ENCODE data around the gene NOL3.

The NOL3 gene

DNA sequence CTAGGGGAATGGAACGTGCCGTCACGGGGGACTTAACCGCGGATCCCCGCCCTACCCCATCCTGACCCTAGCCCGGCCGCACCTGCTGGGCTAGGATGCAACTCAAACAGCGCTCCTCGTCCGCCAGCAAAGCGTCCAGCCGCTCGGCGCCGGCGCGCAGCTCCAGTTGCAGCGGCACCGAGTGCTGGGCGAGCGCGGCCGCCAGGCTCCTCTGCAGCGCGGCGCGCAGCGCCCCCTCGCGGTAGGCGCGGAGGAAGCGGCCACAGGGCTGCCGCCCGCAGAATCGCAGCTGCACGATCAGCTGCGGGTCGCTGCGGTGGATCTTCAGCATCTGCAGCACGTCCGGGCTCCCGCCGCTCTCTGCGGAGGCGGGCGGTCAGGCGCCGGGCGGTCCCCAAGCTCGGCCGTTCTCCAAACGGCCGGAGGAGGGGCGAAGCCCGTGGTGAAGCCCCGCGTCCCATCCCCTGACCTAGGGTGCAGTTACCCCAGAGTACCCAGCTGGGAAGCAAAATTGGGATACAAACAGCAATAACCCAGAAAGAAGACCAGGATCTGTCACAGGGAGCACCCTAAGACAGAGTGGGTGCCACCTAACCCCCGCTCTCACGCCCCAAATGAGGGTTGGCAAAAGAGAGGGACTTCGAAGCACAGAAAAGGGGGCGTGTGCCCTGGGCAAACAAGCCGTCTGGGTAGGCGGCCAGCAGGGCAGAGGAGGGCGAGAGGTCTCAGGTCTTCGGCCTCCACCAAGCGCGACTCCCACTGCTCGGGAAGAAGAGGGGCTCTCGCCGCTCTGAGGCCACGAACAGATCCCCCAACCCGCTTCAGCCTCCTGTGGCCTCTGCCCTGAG lies 14.8 kb upstream of the NOL3 start:
- peak; percentile 86 to 90 for DNase-seq

DNA sequence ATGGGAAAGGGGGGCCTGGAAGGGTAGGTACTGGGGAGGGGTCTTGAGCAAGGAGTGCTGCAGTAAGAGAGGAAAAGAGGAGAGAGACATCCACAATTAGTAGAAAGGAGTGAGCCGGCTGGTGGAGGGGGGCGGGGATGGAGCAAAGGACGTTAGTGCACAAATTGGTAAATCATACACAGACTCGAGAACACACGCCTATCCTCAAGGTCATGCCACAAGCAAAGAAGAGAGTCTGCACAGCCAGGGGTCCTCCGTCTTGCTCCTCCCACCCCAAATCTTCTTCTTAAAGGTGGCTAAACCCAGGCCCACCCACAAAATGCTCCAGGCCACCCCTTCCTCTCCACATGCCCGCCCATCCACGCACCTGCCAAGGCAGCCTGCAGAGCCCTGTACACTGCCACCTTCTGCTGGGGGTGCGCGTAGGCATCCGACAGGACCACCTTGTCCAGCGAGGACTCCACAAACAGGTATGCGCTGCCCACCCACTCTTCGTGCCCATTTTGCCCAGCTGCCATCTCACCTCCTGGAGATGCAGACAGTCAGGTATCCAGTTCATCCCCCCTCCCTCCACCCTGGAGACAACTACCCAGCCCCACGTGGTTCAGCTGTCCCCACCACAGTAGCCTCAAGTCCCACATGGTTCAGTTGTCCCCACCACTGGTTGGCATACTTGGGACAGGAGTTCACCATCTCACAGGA lies 14.0 kb upstream of the NOL3 start:
- peak in 1 of 2 experiments; percentile 24 for DNase-seq

DNA sequence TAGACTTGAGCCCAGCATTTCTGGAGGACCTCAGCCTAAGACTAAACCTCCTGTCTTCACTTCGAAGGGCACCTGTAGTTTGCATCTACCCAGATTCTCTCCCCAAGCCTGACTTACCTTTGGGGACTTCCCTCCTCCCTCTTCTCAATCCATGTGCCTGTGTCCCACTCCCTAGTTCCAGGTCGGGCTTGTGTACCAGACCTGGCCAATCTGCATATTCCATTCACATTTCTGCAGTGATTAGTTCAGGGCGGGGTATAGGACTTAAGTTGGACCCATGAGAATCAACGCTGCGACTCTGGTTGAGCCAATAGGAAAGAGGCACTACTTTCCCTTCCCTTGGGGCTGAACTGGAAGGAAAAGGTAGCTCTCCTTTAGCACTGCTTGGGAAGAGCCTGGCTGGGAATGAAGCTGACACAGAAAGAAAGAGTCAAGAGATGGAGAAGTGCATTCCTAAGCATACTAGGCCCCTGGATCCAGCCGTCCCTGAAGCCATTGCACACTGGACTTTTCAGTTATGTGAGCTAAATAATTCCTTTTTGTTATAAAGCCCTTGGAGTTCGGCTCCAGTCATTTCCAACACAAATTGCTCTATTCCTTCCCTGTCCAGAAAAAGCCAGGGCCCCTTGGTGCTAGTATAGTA lies 13.1 kb upstream of the NOL3 start:
- no peak for DNase-seq

- DNase-seq: no peak
Measured at GRCh38 chr16:67157892-67158635, 12.3 kb upstream of the NOL3 start.

DNA sequence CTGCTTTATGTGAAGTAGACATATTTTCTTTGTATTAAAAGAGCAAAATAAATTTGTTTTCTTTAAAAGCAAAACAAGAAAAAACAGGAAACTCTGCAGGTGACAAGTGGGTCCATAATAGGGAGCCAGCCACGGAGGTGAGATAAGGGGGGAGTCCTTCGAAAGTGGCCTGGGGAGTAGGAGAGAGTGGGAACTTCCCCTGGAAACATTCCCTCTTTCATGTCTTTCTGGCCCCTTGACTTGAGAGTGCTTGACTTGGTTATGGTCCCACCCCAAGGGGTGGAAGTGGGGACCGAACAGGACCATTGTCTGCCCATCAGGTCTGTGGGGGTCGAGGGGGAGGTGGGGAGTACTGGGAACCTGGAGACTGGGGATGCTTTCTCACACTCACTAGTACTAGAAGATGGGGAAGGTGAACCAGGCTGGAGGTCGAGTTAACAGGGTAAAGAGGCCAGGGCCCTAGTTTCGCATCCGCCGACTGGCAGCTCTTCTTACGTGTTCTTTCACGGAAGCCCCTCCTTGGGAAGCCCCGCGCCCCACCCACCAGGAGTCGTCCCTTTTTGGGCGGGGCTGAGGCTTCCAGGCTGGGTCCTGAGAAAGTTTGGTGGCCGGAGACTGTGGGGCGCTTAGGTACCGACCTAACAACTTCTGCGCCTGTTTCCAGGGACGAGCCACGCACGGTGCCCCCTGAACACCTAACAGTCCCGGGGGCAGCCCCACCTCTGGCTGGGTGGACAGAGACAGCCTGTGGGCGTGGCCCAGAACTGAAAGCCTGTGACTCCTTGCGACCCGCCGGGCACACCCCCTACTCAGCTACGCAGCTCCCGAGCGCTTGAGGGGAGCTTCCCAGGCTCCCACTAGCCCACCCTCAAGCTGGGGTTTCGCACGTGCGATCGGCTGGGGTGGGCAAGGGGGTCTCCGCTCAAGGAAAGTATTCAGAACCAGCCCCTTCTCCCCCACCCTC lies 11.4 kb upstream of the NOL3 start:
- DNase-seq: peak; percentile 90

DNA sequence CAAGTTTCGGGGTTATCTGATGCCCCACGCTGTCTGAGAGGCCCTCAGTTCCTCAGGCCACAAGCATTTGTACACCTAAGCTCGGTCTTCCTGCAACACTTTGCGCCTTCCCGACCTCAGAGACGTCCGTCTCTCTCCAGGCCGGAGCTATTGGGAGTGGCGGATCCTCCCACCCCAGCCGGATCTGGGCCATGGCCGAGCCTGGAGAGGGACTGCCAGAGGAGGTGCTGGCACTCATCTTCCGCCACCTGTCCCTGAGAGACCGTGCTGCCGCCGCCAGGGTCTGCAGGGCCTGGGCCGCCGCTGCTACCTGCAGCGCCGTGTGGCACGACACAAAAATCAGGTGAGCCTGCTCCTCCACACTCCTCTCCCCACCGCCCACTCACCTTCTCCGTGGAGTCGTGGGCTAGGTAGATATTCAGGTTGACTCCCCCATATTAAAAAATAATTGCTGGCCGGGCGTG lies 8.7 kb upstream of the NOL3 start:
- DNase-seq: peak in 1 of 2 experiments; percentile 20

DNA sequence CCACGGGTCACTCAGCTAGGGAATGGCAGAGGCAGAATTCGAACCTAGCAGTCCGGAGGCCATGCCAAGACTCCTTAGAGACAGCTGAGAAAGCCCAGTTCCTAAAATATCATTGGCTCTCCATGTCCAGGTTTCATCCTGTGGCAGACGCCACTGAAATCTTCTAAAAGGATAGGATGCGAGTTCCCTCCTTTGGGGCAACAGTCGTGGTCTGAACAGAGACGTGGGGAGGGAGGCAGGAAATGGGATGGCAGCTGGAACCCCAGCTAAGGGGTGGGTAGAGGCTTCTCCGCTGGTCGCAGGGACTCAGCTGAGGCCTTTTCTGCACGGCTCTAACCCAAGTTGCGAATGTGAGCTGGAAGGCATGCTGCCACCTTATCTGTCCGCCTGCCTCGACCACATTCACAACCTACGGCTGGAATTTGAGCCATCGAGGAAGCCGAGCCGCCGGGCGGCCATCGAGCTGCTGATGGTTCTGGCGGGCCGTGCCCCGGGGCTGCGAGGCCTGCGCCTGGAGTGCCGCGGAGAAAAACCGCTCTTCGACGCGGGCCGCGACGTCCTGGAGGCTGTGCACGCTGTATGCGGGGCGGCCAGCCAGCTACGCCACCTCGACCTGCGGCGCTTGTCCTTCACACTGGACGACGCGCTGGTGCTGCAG lies 7.7 kb upstream of the NOL3 start:
- no peak for DNase-seq

GRCh38 chr16:67163164-67163998 lies 7.0 kb upstream of the NOL3 start:
- DNase-seq: peak; percentile 66 to 73

GRCh38 chr16:67163999-67164558 lies 6.3 kb upstream of the NOL3 start:
- DNase-seq: no peak

- DNase-seq: no peak
Measured at GRCh38 chr16:67164599-67165061, 5.7 kb upstream of the NOL3 start, which contains the start of gene HSF4. HSF4 (plus strand) TSS chr16:67164745; CDS start chr16:67164812, 67 bp downstream.

GRCh38 chr16:67165121-67166078 lies 4.9 kb upstream of the NOL3 start:
- DNase-seq: no peak

DNA sequence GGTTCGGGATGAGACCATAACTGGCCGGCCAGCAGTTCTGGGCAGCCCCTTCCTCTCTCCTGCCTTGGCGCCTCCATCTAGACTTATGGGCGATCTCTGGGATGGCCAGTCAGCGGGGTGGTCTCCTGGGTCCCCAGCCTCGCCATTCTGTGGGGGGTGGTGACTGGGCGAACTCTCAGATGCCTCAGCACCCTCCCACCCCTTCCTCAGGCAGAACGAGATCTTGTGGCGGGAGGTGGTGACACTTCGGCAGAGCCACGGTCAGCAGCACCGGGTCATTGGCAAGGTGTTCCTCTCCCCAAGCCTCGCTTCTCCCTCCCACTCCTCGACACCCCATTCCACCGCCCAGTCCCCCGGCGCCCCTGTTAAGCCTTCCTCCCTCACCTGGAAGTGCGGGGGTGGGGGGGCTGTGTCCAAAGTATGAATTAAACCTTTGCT lies 4.2 kb upstream of the NOL3 start:
- DNase-seq: no peak

- DNase-seq: no peak
Measured at GRCh38 chr16:67166598-67167168, 3.7 kb upstream of the NOL3 start.

DNA sequence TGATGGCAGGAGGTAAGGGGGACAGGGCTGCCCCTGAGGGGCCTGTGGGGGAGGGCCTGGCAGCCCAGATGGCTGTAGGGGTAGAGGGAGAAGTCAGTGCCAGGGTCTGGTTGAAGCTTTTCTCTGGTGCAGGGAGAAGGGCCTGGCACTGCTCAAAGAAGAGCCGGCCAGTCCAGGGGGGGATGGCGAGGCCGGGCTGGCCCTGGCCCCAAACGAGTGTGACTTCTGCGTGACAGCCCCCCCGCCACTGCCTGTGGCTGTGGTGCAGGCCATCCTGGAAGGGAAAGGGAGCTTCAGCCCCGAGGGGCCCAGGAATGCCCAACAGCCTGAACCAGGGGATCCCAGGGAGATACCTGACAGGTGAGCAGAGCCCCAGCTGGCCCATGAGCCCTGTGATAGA lies 2.8 kb upstream of the NOL3 start:
- no peak for DNase-seq

DNA sequence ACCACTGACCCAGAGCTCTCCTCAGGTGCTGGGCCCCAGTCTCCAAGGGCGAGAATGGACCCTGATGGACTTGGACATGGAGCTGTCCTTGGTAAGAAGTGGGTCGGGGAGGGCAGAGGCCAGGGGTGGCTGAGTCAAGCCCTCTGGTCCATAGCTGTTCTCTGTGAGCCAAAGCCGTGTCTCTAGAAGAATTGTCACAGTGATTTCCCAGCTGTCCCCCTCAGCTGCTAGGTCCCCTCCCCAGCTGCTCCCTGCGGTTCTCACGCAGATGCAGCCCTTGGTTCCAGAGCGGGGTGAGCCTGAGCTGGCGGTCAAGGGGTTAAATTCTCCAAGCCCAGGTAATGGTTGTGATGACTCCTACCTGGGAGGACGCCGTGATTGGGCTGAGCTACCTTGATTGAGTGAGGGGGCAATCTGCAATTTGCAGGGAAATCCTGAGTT lies 1.3 kb upstream of the NOL3 start:
- no peak for DNase-seq

DNA sequence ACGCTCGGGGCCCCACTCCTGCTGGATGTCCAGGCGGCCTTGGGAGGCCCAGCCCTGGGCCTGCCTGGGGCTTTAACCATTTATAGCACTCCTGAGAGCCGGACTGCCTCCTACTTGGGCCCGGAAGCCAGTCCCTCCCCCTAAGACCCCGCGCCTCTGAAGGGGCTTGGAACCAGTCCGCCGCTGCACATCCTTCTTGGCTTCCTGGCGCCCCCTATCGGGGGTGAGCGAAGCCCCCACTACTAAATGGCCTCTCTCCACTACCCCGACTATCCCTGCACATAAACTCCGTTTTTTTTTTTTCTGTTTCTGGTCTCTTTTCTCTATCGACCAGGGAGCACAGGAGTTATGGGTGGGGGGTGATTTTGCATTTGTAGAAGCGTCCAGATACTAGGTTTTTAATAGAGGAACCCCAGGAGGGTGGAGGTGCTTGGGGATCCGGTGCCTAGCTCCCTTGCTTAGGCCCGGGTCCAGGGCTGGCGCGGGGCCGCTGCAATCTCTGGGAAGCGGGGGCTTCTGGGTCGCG lies 633 bp upstream of the NOL3 start:
- peak; percentile 64 to 66 for DNase-seq

GRCh38 chr16:67170949-67171649 lies 761 bp downstream of the NOL3 start:
- no peak for DNase-seq

Measured in activated T-cell treated with anti-CD3 and anti-CD28 coated beads, Interleukin-2, amount 50 U/mL, for 48 hours (primary cell).